HG03066 (cell line): ENCODE data around the gene TPGS1.

Experiments used
- ATAC-seq: cut with Tn5 transposase; IDR thresholded peaks from one replicate; pipeline ENCODE4 v1.9.1; 2021; ENCODE audit warnings: low read depth; ENCODE audit not compliant: unreplicated experiment

TPGS1 gene

GRCh38 chr19:536881-537404 is 29.6 kb downstream of the TPGS1 start:
- ATAC-seq = no peak

- no peak for ATAC-seq
These were observed 31.5 kb downstream of the TPGS1 start for GRCh38 chr19:538641-539428.

GRCh38 chr19:539429-540030 is 32.2 kb downstream of the TPGS1 start:
- ATAC-seq = no peak

- ATAC-seq = no peak
These were observed 33.8 kb downstream of the TPGS1 start for GRCh38 chr19:540867-541637.

- ATAC-seq = no peak
These were observed 34.4 kb downstream of the TPGS1 start for GRCh38 chr19:541699-542098.

- ATAC-seq = no peak
These were observed 35.0 kb downstream of the TPGS1 start for GRCh38 chr19:542173-542866.

- ATAC-seq = no peak
These were observed 36.8 kb downstream of the TPGS1 start, which contains the start of gene GZMM for GRCh38 chr19:543910-544608. Gene GZMM (plus strand): TSS chr19:544053. CDS start chr19:544072, 19 bp downstream.

- no peak for ATAC-seq
These were observed 39.8 kb downstream of the TPGS1 start for GRCh38 chr19:547117-547516.

GRCh38 chr19:547836-548720 is 40.8 kb downstream of the TPGS1 start:
- no peak for ATAC-seq

- no peak for ATAC-seq
These were observed 41.9 kb downstream of the TPGS1 start for GRCh38 chr19:548886-549830.

- no peak for ATAC-seq
These were observed 47.5 kb downstream of the TPGS1 start for GRCh38 chr19:554817-555216.

- no peak for ATAC-seq
These were observed 48.1 kb downstream of the TPGS1 start for GRCh38 chr19:555474-555808.

- no peak for ATAC-seq
These were observed 49.5 kb downstream of the TPGS1 start for GRCh38 chr19:556611-557382.

GRCh38 chr19:558770-559439 is 51.6 kb downstream of the TPGS1 start:
- no peak for ATAC-seq

GRCh38 chr19:560121-560520 is 52.8 kb downstream of the TPGS1 start:
- no peak for ATAC-seq

GRCh38 chr19:566403-566802 is 59.1 kb downstream of the TPGS1 start:
- no peak for ATAC-seq

- ATAC-seq = no peak
These were observed 59.5 kb downstream of the TPGS1 start for GRCh38 chr19:566844-567243.
